MM.1S (cell line): Measurements from ENCODE around the gene GPC5.

Source experiments
- EZH2 ChIP-seq: fragments of 300-600 bp; sonication (generic); optimal IDR thresholded peaks from 2 replicates; pipeline ENCODE3; 2017; ENCODE audit warnings: low read depth, mild to moderate bottlenecking, antibody characterized with exemption, low read length, mixed read lengths
- EZH2phosphoT487 ChIP-seq: fragments of 300-600 bp; sonication (generic); IDR thresholded peaks from 2 replicates; pipeline ENCODE4 v1.6.1; 2018; ENCODE audit warnings: antibody characterized with exemption, low read length
- TF ChIP-seq, protein P1 (sequence below): fragments of 300-600 bp; sonication (generic); IDR thresholded peaks from 2 replicates; pipeline ENCODE4 v1.5.1; 2016; ENCODE audit warnings: antibody characterized with exemption, low read length, mixed read lengths

DNA sequence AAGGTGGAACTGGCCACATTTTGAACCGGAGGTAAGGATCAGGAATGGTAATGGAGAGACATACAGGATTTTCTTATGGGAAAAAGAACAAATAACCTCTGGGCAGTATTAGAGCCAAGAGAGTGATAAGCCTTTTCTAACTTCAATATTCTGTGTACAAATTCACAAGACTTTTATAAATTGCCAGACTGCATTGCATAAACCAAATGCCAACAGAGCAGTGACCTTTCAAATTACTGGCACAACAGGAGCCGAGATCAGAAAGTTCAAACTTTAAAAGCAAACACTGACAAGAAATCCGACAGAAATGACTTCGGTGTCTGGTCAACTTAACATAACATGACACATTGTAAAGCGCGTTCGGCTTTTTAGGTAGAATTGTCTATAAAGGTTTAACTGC is 737.1 kb downstream of the GPC5 start:
- TF ChIP-seq, protein P1, sequence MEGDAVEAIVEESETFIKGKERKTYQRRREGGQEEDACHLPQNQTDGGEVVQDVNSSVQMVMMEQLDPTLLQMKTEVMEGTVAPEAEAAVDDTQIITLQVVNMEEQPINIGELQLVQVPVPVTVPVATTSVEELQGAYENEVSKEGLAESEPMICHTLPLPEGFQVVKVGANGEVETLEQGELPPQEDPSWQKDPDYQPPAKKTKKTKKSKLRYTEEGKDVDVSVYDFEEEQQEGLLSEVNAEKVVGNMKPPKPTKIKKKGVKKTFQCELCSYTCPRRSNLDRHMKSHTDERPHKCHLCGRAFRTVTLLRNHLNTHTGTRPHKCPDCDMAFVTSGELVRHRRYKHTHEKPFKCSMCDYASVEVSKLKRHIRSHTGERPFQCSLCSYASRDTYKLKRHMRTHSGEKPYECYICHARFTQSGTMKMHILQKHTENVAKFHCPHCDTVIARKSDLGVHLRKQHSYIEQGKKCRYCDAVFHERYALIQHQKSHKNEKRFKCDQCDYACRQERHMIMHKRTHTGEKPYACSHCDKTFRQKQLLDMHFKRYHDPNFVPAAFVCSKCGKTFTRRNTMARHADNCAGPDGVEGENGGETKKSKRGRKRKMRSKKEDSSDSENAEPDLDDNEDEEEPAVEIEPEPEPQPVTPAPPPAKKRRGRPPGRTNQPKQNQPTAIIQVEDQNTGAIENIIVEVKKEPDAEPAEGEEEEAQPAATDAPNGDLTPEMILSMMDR, result no peak
- no peak for TF ChIP-seq EZH2
- no peak for TF ChIP-seq EZH2phosphoT487
